Liver (tissue), 3 donors: ENCODE measurements around the gene BZW2.

ENCODE experiments used
- CTCF ChIP-seq: fragments of 150-350 bp; IDR thresholded peaks from 2 replicates; pipeline ENCODE4 v1.5.1; 2017; ENCODE audit warnings: improper control_type of control experiment, low read depth, low read length; ENCODE audit not compliant: missing input control
- HNF4G ChIP-seq: IDR thresholded peaks from 2 replicates; pipeline ENCODE4 v1.6.1; 2016; ENCODE audit warnings: antibody characterized with exemption
- JUND ChIP-seq, 2 donors: IDR thresholded peaks; 2 replicates each; pipeline ENCODE4 v1.6.1; 2016; ENCODE audit warnings: antibody characterized with exemption in 2 of 2
- TAF1 ChIP-seq: conservative IDR thresholded peaks from 2 replicates; pipeline ENCODE4 v1.6.1; 2016; ENCODE audit warnings: antibody characterized with exemption, mild to moderate bottlenecking
- TF ChIP-seq, protein P1 (sequence below): IDR thresholded peaks from 2 replicates; pipeline ENCODE4 v1.6.1; 2016; ENCODE audit warnings: antibody characterized with exemption
- TF ChIP-seq, protein P2 (sequence below): IDR thresholded peaks from 2 replicates; pipeline ENCODE4 v1.6.1; 2016; ENCODE audit warnings: antibody characterized with exemption
- donor health status: healthy.
- donor health status: healthy.

GRCh38 chr7:16753102-16753931 lies 107.3 kb downstream of the BZW2 start, which contains the start of gene TSPAN13:
- no peak for TF ChIP-seq CTCF
- TF ChIP-seq, protein P1, sequence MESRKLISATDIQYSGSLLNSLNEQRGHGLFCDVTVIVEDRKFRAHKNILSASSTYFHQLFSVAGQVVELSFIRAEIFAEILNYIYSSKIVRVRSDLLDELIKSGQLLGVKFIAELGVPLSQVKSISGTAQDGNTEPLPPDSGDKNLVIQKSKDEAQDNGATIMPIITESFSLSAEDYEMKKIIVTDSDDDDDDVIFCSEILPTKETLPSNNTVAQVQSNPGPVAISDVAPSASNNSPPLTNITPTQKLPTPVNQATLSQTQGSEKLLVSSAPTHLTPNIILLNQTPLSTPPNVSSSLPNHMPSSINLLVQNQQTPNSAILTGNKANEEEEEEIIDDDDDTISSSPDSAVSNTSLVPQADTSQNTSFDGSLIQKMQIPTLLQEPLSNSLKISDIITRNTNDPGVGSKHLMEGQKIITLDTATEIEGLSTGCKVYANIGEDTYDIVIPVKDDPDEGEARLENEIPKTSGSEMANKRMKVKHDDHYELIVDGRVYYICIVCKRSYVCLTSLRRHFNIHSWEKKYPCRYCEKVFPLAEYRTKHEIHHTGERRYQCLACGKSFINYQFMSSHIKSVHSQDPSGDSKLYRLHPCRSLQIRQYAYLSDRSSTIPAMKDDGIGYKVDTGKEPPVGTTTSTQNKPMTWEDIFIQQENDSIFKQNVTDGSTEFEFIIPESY: no peak
- no peak for TF ChIP-seq JUND (IDR thresholded peaks at IDR 0.05)
- no peak for TF ChIP-seq TAF1
- no peak for TF ChIP-seq HNF4G
- TF ChIP-seq, protein P2, sequence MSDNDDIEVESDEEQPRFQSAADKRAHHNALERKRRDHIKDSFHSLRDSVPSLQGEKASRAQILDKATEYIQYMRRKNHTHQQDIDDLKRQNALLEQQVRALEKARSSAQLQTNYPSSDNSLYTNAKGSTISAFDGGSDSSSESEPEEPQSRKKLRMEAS: no peak
